ENCODE results near the gene COLGALT1.

COLGALT1 gene

DNA sequence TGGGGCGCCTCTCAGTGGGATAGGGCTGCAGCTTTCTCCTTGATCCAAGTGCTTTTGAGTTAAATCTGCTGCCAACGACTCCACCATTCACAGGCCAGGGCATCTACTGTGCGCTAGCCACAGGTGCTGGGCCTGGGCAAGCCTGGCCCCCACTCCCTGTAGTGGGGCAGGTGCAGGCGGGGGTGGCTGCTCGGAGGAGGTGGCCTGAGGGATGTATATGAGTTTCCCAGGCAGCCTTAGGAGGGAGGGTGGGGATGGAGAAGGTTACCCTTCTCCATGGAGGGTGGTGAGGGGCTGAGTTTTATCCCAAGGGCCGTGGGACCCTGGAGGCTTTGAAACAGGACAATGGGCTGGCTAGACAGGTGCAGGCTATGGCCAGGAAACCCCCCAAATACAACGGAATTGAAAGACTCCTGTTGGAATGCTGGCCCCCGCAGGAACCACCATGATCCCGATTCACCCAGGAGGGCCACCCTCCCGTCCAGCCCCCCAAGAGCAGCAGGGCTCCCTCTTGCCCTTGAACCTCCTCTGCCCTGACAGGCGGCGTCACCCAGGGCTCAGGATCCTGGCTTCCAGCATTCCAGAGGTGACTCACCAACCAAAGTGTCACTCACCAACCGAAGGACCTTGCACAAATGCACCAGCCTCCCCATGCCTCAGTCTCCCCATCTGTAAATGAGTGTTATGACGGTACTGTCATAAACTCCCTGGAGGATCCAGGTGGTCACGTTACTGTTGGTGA lies 39.9 kb upstream of the COLGALT1 start:
- TF ChIP-seq SIN3A (IDR thresholded peaks at IDR 0.05; ENCODE audit: borderline replicate concordance, insufficient read depth, low read length) (no peak), POLR2AphosphoS5 (IDR thresholded peaks at IDR 0.05; ENCODE audit: low read depth, low read length) (no peak), TAF1 (IDR thresholded peaks at IDR 0.05; ENCODE audit: borderline replicate concordance, insufficient read depth, low read length) (no peak), FOXP2 (optimal IDR thresholded peaks at IDR 0.05; ENCODE audit: borderline replicate concordance, extremely low read depth, extremely low read length, insufficient read depth) (no peak)
- TF ChIP-seq, protein P1, sequence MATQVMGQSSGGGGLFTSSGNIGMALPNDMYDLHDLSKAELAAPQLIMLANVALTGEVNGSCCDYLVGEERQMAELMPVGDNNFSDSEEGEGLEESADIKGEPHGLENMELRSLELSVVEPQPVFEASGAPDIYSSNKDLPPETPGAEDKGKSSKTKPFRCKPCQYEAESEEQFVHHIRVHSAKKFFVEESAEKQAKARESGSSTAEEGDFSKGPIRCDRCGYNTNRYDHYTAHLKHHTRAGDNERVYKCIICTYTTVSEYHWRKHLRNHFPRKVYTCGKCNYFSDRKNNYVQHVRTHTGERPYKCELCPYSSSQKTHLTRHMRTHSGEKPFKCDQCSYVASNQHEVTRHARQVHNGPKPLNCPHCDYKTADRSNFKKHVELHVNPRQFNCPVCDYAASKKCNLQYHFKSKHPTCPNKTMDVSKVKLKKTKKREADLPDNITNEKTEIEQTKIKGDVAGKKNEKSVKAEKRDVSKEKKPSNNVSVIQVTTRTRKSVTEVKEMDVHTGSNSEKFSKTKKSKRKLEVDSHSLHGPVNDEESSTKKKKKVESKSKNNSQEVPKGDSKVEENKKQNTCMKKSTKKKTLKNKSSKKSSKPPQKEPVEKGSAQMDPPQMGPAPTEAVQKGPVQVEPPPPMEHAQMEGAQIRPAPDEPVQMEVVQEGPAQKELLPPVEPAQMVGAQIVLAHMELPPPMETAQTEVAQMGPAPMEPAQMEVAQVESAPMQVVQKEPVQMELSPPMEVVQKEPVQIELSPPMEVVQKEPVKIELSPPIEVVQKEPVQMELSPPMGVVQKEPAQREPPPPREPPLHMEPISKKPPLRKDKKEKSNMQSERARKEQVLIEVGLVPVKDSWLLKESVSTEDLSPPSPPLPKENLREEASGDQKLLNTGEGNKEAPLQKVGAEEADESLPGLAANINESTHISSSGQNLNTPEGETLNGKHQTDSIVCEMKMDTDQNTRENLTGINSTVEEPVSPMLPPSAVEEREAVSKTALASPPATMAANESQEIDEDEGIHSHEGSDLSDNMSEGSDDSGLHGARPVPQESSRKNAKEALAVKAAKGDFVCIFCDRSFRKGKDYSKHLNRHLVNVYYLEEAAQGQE (IDR thresholded peaks at IDR 0.05; ENCODE audit: insufficient read depth in 1 of 2, low read depth in 2 of 2, low read length in 2 of 2): no peak

DNA sequence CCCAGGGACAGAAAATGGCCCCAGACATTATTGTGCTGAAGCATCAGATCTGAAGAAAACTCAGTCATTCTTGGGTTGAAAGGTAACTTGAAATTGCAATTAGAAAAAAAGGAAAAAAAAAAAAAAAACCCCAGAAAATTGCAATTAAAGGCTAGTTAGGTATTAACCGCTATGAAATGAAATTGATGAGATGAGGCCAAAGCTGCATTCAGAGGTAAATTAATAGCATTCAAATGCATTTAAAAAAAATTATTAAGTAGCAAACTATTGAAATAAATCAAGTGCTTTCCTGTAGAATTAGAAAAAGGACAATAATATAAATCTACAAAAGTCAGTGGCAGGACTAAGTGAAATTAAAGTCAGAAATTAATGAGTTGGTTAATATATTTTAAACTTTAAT lies 37.6 kb upstream of the COLGALT1 start:
- no peak for TF ChIP-seq TAF1 (IDR thresholded peaks at IDR 0.05; ENCODE audit: borderline replicate concordance, insufficient read depth, low read length)
- TF ChIP-seq FOXP2 (optimal IDR thresholded peaks at IDR 0.05; ENCODE audit: borderline replicate concordance, extremely low read depth, extremely low read length, insufficient read depth): no peak
- TF ChIP-seq POLR2AphosphoS5 (IDR thresholded peaks at IDR 0.05; ENCODE audit: low read depth, low read length): no peak
- TF ChIP-seq, protein P1 (IDR thresholded peaks at IDR 0.05; ENCODE audit: insufficient read depth in 1 of 2, low read depth in 2 of 2, low read length in 2 of 2): no peak
- TF ChIP-seq SIN3A (IDR thresholded peaks at IDR 0.05; ENCODE audit: borderline replicate concordance, insufficient read depth, low read length): no peak

DNA sequence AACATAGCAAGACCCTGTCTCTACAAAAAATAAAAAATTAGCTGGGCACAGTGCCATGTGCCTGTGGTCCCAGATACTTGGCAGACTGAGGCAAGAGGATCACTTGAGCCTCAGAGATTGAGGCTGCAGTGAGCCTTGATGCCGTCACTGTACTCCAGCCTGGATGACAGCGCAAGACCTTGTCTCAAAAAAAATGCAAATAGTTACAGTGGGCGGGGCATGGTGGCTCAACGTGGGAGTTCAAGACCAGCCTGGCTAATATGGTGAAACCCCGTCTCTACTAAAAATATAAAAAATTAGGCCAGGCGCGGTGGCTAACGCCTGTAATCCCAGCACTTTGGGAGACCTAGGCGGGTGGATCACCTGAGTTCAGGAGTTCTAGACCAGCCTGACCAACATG lies 35.5 kb upstream of the COLGALT1 start:
- TF ChIP-seq POLR2AphosphoS5 (IDR thresholded peaks at IDR 0.05; ENCODE audit: low read depth, low read length) (no peak), FOXP2 (optimal IDR thresholded peaks at IDR 0.05; ENCODE audit: borderline replicate concordance, extremely low read depth, extremely low read length, insufficient read depth) (no peak)
- TF ChIP-seq, protein P1 (IDR thresholded peaks at IDR 0.05; ENCODE audit: insufficient read depth in 1 of 2, low read depth in 2 of 2, low read length in 2 of 2): no peak

DNA sequence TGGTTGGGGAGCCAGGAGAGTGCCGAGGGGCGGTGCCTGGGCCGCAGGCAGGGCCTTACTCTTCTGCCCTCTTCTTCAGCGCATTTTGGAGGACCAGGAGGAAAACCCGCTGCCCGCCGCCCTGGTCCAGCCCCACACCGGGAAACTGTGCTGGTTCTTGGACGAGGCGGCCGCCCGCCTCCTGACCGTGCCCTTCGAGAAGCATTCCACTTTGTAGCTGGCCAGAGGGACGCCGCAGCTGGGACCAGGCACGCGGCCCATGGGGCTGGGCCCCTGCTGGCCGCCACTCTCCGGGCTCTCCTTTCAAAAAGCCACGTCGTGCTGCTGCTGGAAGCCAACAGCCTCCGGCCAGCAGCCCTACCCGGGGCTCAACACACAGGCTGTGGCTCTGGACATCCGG lies 34.6 kb upstream of the COLGALT1 start:
- TF ChIP-seq FOXP2 (optimal IDR thresholded peaks at IDR 0.05; ENCODE audit: borderline replicate concordance, extremely low read depth, extremely low read length, insufficient read depth) (no peak), TAF1 (IDR thresholded peaks at IDR 0.05; ENCODE audit: borderline replicate concordance, insufficient read depth, low read length) (no peak), POLR2AphosphoS5 (IDR thresholded peaks at IDR 0.05; ENCODE audit: low read depth, low read length) (no peak), SIN3A (IDR thresholded peaks at IDR 0.05; ENCODE audit: borderline replicate concordance, insufficient read depth, low read length) (no peak)
- TF ChIP-seq, protein P1 (IDR thresholded peaks at IDR 0.05; ENCODE audit: insufficient read depth in 1 of 2, low read depth in 2 of 2, low read length in 2 of 2): no peak

Measured in PFSK-1 (cell line).